ENCODE data around the gene NGB.

DNA sequence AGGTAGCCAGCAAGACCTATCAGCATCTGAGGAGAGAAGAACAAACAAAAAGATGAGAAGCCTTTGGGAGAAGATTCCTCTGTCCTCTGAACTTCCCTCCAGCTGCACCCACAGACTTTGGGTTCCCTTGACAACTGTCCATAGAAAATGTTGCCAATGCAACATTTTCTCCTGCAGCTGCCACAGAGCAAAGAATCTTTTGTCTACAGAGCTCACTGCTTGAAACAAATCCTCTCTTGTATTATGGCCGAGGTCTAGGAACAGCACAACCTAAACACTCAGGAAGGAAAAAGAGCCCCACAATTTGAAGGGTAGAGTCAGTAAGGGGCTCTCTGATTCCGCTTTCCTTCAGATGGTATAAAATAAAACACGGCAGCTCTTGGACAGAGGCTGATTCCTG, 35.4 kb upstream of the NGB start:
- no peak for TF ChIP-seq EZH2phosphoT487 (IDR thresholded peaks at IDR 0.05; ENCODE audit: low read depth, severe bottlenecking, unreplicated experiment)
- TF ChIP-seq, protein P1, sequence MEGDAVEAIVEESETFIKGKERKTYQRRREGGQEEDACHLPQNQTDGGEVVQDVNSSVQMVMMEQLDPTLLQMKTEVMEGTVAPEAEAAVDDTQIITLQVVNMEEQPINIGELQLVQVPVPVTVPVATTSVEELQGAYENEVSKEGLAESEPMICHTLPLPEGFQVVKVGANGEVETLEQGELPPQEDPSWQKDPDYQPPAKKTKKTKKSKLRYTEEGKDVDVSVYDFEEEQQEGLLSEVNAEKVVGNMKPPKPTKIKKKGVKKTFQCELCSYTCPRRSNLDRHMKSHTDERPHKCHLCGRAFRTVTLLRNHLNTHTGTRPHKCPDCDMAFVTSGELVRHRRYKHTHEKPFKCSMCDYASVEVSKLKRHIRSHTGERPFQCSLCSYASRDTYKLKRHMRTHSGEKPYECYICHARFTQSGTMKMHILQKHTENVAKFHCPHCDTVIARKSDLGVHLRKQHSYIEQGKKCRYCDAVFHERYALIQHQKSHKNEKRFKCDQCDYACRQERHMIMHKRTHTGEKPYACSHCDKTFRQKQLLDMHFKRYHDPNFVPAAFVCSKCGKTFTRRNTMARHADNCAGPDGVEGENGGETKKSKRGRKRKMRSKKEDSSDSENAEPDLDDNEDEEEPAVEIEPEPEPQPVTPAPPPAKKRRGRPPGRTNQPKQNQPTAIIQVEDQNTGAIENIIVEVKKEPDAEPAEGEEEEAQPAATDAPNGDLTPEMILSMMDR (IDR thresholded peaks at IDR 0.05; ENCODE audit: poor library complexity), result no peak
- TF ChIP-seq EZH2 (IDR thresholded peaks at IDR 0.05; ENCODE audit: borderline replicate concordance), result no peak
